ENCODE measurements around the gene CALY. TPM values are rescaled to one million over a fixed set of nuclear protein-coding genes. Genes with fewer than 3 reads are reported as not detected.

The CALY gene
- total RNA-seq, 4 donors from 2014 or later = 1.6 to 3.6 (median 2.3) TPM

DNA sequence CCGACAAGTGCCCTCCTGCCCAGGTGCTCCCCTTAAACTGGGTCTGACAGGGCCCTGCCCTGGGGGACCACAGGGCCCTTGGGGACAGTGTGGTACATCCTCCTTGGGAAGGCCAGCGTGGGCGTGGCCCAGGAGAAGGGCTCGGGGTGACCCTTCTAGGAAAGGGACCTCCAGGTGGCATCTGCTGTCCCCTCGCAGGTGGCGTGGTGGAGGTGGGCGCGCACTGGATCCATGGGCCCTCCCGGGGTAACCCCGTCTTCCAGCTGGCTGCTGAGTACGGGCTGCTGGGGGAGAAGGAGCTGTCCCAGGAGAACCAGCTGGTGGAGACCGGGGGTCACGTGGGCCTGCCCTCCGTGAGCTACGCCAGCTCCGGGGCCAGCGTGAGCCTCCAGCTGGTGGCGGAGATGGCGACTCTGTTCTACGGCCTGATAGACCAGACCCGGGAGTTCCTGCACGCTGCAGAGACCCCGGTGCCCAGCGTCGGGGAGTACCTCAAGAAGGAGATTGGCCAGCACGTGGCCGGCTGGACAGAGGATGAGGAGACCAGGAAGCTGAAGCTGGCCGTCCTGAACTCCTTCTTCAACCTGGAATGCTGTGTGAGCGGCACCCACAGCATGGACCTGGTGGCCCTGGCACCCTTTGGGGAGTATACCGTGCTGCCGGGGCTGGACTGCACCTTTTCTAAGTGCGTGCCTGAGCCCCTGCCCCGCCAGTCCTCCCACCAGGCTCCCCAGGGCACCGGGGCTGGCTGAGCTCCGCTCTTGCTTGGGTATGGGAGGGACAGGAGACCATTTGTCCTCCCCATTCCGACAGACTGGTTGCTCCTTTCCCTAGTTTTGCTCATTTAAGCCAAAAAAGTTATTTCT lies 43.3 kb upstream of the CALY start:
- Histone ChIP-seq H3K4me3 (peak overlapping the region; percentile 74 to 93 (median 87)), H3K9me3 (no peaks in the 10 kb centered on the region), H3K27ac (replicated peaks in 1 of 4) (peak overlapping the region; percentile 78 to 89 (median 82)), H3K4me1 (peaks cover 11 to 34% (median 26%) of the 10 kb centered on the region in 4 donors), H3K36me3 (peaks cover 0 to 34% (median 17%) of the 10 kb centered on the region in 4 donors), H3K27me3 (no peaks in the 10 kb centered on the region)
- TF ChIP-seq POLR2A (IDR thresholded peaks at IDR 0.05; ENCODE audit: low read depth) = no peak
- TF ChIP-seq, protein P1, sequence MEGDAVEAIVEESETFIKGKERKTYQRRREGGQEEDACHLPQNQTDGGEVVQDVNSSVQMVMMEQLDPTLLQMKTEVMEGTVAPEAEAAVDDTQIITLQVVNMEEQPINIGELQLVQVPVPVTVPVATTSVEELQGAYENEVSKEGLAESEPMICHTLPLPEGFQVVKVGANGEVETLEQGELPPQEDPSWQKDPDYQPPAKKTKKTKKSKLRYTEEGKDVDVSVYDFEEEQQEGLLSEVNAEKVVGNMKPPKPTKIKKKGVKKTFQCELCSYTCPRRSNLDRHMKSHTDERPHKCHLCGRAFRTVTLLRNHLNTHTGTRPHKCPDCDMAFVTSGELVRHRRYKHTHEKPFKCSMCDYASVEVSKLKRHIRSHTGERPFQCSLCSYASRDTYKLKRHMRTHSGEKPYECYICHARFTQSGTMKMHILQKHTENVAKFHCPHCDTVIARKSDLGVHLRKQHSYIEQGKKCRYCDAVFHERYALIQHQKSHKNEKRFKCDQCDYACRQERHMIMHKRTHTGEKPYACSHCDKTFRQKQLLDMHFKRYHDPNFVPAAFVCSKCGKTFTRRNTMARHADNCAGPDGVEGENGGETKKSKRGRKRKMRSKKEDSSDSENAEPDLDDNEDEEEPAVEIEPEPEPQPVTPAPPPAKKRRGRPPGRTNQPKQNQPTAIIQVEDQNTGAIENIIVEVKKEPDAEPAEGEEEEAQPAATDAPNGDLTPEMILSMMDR (IDR thresholded peaks at IDR 0.05) = no peak
- 96% methylated on average over 16 of the region's 36 CpGs for WGBS
- DNase-seq (ENCODE audit: extremely low spot score) = no peak
- intact Hi-C loops (cut with DNase I) = loop anchor here (5.0 kb wide), 1 partner anchor 68 kb away; no protein-coding TSS in a partner anchor

DNA sequence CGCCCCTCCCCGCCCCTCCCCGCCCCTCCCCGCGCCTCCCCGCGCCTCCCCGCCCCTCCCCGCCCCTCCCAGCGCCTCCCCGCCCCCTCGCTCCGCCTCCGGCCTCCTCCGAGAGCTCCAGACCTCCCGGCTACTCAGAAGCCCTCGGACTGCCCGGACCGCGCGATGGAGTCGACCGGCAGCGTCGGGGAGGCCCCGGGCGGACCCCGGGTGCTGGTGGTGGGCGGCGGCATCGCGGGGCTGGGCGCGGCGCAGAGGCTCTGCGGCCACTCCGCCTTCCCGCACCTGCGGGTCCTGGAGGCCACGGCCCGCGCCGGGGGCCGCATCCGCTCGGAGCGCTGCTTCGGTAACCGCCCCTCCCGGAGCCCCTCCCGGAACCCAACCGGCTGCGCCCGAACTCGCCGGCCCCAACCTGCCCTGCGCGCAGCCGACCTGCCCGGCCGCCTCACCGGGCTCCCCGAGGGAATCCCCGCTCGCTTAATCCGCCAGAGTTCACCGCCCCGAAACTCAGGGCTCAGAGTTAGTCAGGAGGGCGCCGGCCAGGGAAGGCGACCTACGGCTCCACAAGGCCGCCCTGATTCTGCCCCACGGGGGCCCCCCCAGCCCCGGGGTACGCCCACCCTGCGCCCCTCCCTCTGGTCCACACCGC lies 42.6 kb upstream of the CALY start, which contains the start of gene PAOX:
Gene PAOX, plus strand, starts transcription at position 111 of the 649 bp plus-strand sequence. Its CDS starts 55 bp downstream, at position 166.
- peaks cover 0 to 27% (median 11%) of the 10 kb centered on the region in 4 donors for H3K36me3 ChIP-seq
- peak within 1 kb of the TSS; percentile 74 to 93 (median 87) for H3K4me3 ChIP-seq
- H3K9me3 ChIP-seq = no peaks in the 10 kb centered on the region
- intact Hi-C loops (cut with DNase I) = loop anchor here (5.0 kb wide), 1 partner anchor 67 kb away; no protein-coding TSS in a partner anchor
- TF ChIP-seq EP300 (IDR thresholded peaks at IDR 0.05) (no peak), POLR2AphosphoS5 (IDR thresholded peaks at IDR 0.05) (peak in 1 of 2 donors; percentile 62), POLR2A (IDR thresholded peaks at IDR 0.05; ENCODE audit: low read depth) (no peak)
- TF ChIP-seq, protein P1 (IDR thresholded peaks at IDR 0.05) = no peak
- H3K4me1 ChIP-seq = peaks cover 12 to 38% (median 30%) of the 10 kb centered on the region in 4 donors
- H3K27me3 ChIP-seq = no peaks in the 10 kb centered on the region
- no peak for DNase-seq (ENCODE audit: extremely low spot score)
- WGBS = 7% methylated on average over 18 of the region's 78 CpGs
- H3K27ac ChIP-seq (replicated peaks in 1 of 4) = peak within 1 kb of the TSS; percentile 80 to 89 (median 86)

DNA sequence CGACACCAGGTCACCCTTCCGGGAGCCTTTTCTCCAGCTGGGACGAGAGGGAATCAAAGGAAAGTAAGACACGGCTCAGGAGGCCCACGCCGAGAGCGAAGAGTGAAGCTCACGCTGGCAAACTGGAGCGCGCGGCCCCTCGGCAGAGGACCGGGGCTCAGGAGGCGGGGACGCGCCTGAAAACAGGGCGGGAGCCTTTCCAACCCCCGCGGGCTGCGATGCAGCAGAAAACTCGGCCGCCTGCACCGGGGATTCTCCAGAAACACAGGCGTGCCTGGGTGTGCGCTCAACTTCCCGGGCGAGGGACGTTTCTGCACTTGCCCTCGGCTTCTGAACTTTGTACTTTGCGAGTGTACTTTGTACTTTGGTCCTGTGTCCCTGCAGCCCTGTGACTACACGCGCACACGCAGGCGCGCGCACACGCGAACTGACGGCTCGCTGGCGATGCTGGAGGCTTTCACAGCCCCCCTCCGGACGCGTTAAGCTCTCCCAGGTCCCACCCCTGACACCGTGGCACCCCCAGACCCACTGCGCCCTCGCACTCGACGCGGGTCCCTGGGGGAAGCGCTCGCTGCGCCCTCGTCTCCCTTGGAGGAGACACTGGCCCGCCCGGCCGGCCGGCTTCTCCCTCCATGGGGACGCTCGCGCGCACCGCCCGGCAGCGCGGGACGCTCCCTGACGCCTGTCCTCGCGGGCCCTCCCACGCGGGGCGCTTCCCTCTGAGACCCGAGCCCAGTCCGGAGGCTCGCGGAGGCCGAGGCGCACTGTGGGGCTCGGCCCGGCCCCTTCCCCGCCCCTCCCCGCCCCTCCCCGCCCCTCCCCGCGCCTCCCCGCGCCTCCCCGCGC lies 41.8 kb upstream of the CALY start:
- Histone ChIP-seq H3K4me3 (peak overlapping the region; percentile 74 to 93 (median 87)), H3K36me3 (peaks cover 0 to 19% (median 8%) of the 10 kb centered on the region in 4 donors), H3K4me1 (peaks cover 16 to 44% (median 36%) of the 10 kb centered on the region in 4 donors), H3K27me3 (no peaks in the 10 kb centered on the region), H3K9me3 (no peaks in the 10 kb centered on the region), H3K27ac (replicated peaks in 1 of 4) (peak overlapping the region; percentile 80 to 89 (median 84))
- 0% methylated on average over 25 of the region's 90 CpGs for WGBS
- intact Hi-C loops (cut with DNase I) = loop anchor here (5.0 kb wide), 1 partner anchor 66 kb away; no protein-coding TSS in a partner anchor
- DNase-seq (ENCODE audit: extremely low spot score) = no peak
- TF ChIP-seq, protein P1 (IDR thresholded peaks at IDR 0.05) = peak in 1 of 3 experiments; percentile 4
- TF ChIP-seq POLR2AphosphoS5 (IDR thresholded peaks at IDR 0.05) = peak in 1 of 2 donors; percentile 55
- no peak for TF ChIP-seq POLR2A (IDR thresholded peaks at IDR 0.05; ENCODE audit: low read depth)
- no peak for TF ChIP-seq EP300 (IDR thresholded peaks at IDR 0.05)

DNA sequence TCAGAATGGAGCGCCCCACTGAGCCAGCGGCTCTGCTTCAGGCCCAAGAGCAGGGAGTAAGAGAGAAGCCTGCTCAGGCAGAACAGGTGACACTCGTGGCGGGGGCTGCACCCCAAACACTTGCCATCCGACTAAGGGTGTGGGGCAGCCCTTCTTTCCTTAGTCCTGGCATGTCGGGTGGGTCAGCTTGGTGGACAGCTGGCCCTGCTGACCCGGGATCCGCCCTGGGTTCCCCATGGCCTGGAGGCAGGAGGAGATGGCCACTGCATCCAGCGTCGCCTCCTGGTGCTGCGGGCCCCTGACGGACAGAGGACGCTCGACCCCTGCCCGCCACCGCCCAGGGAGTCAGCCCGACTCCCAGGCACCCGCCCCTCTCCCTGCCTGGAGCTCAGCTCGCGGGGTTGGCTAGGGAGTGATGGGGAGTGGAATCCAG lies 41.1 kb upstream of the CALY start:
- no peaks in the 10 kb centered on the region for H3K9me3 ChIP-seq
- WGBS = 0% methylated on average over 5 of the region's 20 CpGs
- intact Hi-C loops (cut with DNase I) = loop anchor here (5.0 kb wide), 1 partner anchor 66 kb away; no protein-coding TSS in a partner anchor
- H3K4me3 ChIP-seq = peak overlapping the region; percentile 74 to 93 (median 87)
- peak overlapping the region; percentile 80 to 89 (median 84) for H3K27ac ChIP-seq (replicated peaks in 1 of 4)
- H3K4me1 ChIP-seq = peaks cover 16 to 44% (median 36%) of the 10 kb centered on the region in 4 donors
- DNase-seq (ENCODE audit: extremely low spot score) = no peak
- peaks cover 0 to 15% (median 8%) of the 10 kb centered on the region in 4 donors for H3K36me3 ChIP-seq
- TF ChIP-seq POLR2AphosphoS5 (IDR thresholded peaks at IDR 0.05) = no peak
- TF ChIP-seq, protein P1 (IDR thresholded peaks at IDR 0.05) = no peak
- no peak for TF ChIP-seq EP300 (IDR thresholded peaks at IDR 0.05)
- TF ChIP-seq POLR2A (IDR thresholded peaks at IDR 0.05; ENCODE audit: low read depth) = no peak
- H3K27me3 ChIP-seq = no peaks in the 10 kb centered on the region

All from esophagus muscularis mucosa (tissue), 4 donors.